Neuronal stem cell (in vitro differentiated cells): ENCODE data around the gene ATP1B2.

Experiments
- DNase-seq: peaks from one replicate; pipeline ENCODE4 v3.0.0-alpha.2; 2013; ENCODE audit warnings: low spot score
- H2AFZ ChIP-seq: one replicate; pipeline ENCODE4 v1.6.1; 2013; ENCODE audit warnings: mild to moderate bottlenecking, low read length, inconsistent platforms
- H2AK5ac ChIP-seq: 2 replicates; pipeline ENCODE4 v1.6.1; 2013; ENCODE audit warnings: low read depth, mild to moderate bottlenecking, inconsistent platforms, low read length, moderate library complexity, mixed read lengths
- H2BK120ac ChIP-seq: 2 replicates; pipeline ENCODE4 v1.6.1; 2013; ENCODE audit warnings: low read depth, mild to moderate bottlenecking, inconsistent platforms, low read length, moderate library complexity, mixed read lengths
- H2BK12ac ChIP-seq: one replicate; pipeline ENCODE4 v1.6.1; 2013; ENCODE audit warnings: low read length, inconsistent platforms
- H2BK15ac ChIP-seq: 2 replicates; pipeline ENCODE4 v1.6.1; 2013; ENCODE audit warnings: mild to moderate bottlenecking, low read length, inconsistent platforms, mixed read lengths
- H2BK5ac ChIP-seq: one replicate; pipeline ENCODE4 v1.6.1; 2013; ENCODE audit warnings: inconsistent platforms, mild to moderate bottlenecking, low read length, moderate library complexity
- H3K14ac ChIP-seq: one replicate; pipeline ENCODE4 v1.6.1; 2013; ENCODE audit warnings: low read length, inconsistent platforms
- H3K18ac ChIP-seq: 2 replicates; pipeline ENCODE4 v1.6.1; 2013; ENCODE audit warnings: low read length, inconsistent platforms
- H3K23ac ChIP-seq: 2 replicates; pipeline ENCODE4 v1.6.1; 2013; ENCODE audit warnings: low read depth, mild to moderate bottlenecking, mixed read lengths, low read length, inconsistent platforms; ENCODE audit not compliant: poor library complexity
- H3K27ac ChIP-seq: replicated peaks from 3 replicates; pipeline ENCODE4 v1.5.1; 2013; ENCODE audit warnings: low read length, inconsistent platforms
- H3K27me3 ChIP-seq, 3 experiments: 2 replicates each; pipeline ENCODE4 v1.6.1; 2013; ENCODE audit warnings: low read length in 3 of 3, mild to moderate bottlenecking in 2 of 3, inconsistent platforms in 1 of 3, low read depth in 1 of 3, mixed read lengths in 1 of 3, moderate library complexity in 1 of 3; ENCODE audit not compliant: control insufficient read depth in 3 of 3, insufficient read depth in 3 of 3
- H3K36me3 ChIP-seq, 2 donors: replicated peaks in 1 of 2; 2 replicates each; pipeline ENCODE4 v1.6.1; 2013; ENCODE audit warnings: low read length in 2 of 2; ENCODE audit not compliant: control insufficient read depth in 2 of 2, insufficient read depth in 2 of 2
- H3K4ac ChIP-seq: 2 replicates; pipeline ENCODE4 v1.6.1; 2013; ENCODE audit warnings: inconsistent platforms, mild to moderate bottlenecking, low read length, moderate library complexity
- H3K4me1 ChIP-seq, 2 donors: 1 replicate in 1 of 2; 2 replicates in 1 of 2; pipeline ENCODE4 v1.6.1; 2013; ENCODE audit warnings: low read length in 2 of 2, low read depth in 1 of 2; ENCODE audit not compliant: control insufficient read depth in 2 of 2, insufficient read depth in 1 of 2
- H3K4me2 ChIP-seq: one replicate; pipeline ENCODE4 v1.6.1; 2013; ENCODE audit warnings: mild to moderate bottlenecking, low read length, inconsistent platforms; ENCODE audit not compliant: insufficient read depth, poor library complexity, severe bottlenecking
- H3K4me3 ChIP-seq, 2 donors: 2 replicates each; pipeline ENCODE4 v1.5.1; 2013; ENCODE audit warnings: low read length in 2 of 2, mild to moderate bottlenecking in 2 of 2, inconsistent platforms in 1 of 2, moderate library complexity in 1 of 2
- H3K79me1 ChIP-seq: one replicate; pipeline ENCODE4 v1.6.1; 2013; ENCODE audit warnings: low read depth, mild to moderate bottlenecking, inconsistent platforms, low read length, moderate library complexity
- H3K9ac ChIP-seq: one replicate; pipeline ENCODE4 v1.6.1; 2013; ENCODE audit warnings: mild to moderate bottlenecking, low read depth, low read length, inconsistent platforms; ENCODE audit not compliant: poor library complexity
- H3K9me3 ChIP-seq, 2 donors: replicated peaks in 1 of 2; 2 replicates each; pipeline versions ENCODE3 to v1.6.1; 2013; ENCODE audit warnings: low read length in 2 of 2, mild to moderate bottlenecking in 2 of 2, inconsistent platforms in 1 of 2, low read depth in 1 of 2, mixed read lengths in 1 of 2, moderate library complexity in 1 of 2; ENCODE audit not compliant: control insufficient read depth in 2 of 2, insufficient read depth in 1 of 2
- H4K8ac ChIP-seq: one replicate; pipeline ENCODE4 v1.6.1; 2013; ENCODE audit warnings: low read depth, mild to moderate bottlenecking, inconsistent platforms, low read length, moderate library complexity
- H4K91ac ChIP-seq: one replicate; pipeline ENCODE4 v1.6.1; 2013; ENCODE audit warnings: low read length, low read depth, mild to moderate bottlenecking, inconsistent platforms; ENCODE audit not compliant: poor library complexity
- WGBS, 2 donors: extraction: QIAGEN DNeasy Blood & Tissue Kit; methylation state at CpG; one replicate each; pipeline ENCODE4 v1.1.7; 2013; ENCODE audit warnings: missing lambda C conversion rate in 2 of 2, mixed read lengths in 1 of 2; ENCODE audit not compliant: insufficient read length in 2 of 2, insufficient replicate concordance in 1 of 2; ENCODE audit errors: extremely low coverage in 2 of 2; 5-methylcytosine and 5-hydroxymethylcytosine counted together

Gene ATP1B2

DNA sequence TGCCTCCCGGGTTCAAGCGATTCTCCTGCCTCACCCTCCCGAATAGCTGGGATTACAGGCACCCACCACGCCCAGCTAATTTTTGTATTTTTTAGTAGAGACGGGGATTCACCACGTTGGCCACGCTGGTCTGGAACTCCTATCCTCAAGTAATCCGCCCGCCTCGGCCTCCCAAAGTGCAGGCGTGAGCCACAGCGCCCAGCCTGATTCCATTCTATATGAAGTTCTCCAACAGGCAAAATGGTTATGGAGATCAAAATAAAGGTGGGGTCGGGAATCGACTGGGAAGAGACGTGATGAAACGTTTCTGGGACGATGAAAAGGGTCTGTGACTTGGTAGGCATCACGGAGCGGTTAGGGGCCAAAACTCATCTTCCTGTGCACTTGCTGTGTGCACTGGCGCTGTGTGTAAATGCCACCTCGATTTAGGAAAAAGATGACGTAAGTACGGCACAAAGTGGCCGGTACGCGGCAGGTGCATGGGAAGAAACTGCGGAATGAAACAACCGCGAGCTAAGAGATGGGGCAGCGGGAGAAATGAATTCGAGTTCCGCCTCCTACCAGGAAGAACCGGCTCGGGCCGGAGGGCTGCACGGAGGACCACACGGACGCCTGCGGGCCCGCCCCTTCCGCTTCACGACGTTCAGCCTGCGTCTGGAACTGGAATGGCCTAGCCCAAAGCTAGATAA, 35.0 kb downstream of the ATP1B2 start:
- no peak for DNase-seq
- Histone ChIP-seq H2BK12ac (no peak overlapping the region), H3K4ac (no peak overlapping the region), H3K4me2 (peak overlapping the region; percentile 92), H3K27me3 (no peaks in the 10 kb centered on the region), H3K23ac (peak overlapping the region; percentile 97), H2BK120ac (peak overlapping the region; percentile 92), H3K9ac (peak overlapping the region; percentile 94), H3K79me1 (peaks cover 2% of the 10 kb centered on the region), H3K4me1 (peaks cover 5 to 13% of the 10 kb centered on the region in 2 donors), H3K9me3 (no peaks in the 10 kb centered on the region), H3K18ac (peak overlapping the region; percentile 86), H3K14ac (peak overlapping the region; percentile 28), H4K8ac (no peak overlapping the region), H2BK5ac (peak overlapping the region; percentile 76), H3K4me3 (peak overlapping the region; percentile 88 to 92), H2BK15ac (peak overlapping the region; percentile 25), H2AFZ (no peak overlapping the region), H3K27ac (peak overlapping the region; percentile 96), H3K36me3 (peaks cover 4 to 40% of the 10 kb centered on the region in 2 donors), H2AK5ac (peak overlapping the region; percentile 86), H4K91ac (peak overlapping the region; percentile 60)
- no CpG with 5 or more reads among the region's 44 CpGs for WGBS, 2 donors

DNA sequence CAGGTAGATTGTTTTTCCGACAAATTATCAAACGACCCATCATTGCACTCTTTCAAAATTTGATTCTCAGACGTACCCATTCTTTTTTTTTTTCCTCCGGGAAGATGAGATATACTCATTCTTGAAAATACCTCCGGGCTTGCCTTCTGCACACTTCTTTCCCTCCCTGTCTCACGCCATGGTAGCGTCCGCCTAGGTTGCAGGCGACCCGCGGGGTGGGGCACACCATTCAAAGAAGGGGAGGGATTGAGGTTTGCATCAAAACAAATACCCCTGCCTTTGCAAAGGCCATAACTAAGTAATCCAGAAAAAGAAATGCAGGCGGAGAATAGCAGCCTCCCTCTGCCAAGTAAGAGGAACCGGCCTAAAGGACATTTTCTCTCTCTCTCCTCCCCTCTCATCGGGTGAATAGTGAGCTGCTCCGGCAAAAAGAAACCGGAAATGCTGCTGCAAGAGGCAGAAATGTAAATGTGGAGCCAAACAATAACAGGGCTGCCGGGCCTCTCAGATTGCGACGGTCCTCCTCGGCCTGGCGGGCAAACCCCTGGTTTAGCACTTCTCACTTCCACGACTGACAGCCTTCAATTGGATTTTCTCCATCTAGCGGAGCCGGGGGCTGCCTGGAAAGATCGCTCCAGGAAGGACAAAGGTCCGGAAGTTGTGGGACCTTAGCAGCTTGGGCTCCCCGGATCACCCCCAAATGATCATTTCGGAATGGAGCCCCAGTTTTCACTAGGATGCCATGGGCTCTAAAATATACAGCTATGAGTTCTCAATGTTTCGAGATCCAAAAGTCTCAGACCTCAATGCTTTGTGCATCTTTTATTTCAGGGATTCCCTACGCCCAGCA, 35.7 kb downstream of the ATP1B2 start:
- Histone ChIP-seq H3K4me3 (peak overlapping the region; percentile 88 to 92), H3K18ac (peak overlapping the region; percentile 95)
- no CpG with 5 or more reads among the region's 30 CpGs for WGBS, 2 donors

DNA sequence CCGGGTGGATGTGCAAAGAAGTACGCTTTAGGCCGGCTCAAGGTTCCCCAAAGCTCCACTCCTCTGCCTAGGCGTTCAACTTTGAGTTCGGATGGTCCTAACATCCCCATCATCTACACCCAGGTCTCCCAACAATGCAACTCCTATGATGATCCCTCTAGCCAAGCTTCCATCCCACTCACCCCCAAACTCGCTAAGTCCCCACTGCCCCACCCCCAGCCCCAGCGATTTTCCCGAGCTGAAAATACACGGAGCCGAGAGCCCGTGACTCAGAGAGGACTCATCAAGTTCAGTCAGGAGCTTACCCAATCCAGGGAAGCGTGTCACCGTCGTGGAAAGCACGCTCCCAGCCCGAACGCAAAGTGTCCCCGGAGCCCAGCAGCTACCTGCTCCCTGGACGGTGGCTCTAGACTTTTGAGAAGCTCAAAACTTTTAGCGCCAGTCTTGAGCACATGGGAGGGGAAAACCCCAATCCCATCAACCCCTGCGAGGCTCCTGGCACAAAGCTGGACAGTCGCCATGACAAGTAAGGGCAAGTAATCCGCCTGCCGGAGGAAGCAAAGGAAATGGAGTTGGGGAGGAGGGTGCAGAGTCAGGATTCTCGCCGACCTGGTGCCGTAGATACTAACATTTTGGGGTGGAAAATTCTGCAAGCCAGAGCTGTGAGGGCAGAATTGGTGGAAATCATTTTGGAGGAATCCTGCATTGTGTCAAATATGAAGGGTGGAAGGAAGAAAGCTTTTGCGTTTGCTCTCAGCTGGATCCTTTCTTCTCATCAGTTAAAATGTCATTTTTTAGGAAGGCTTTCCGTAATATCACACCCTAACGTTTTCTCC, 36.6 kb downstream of the ATP1B2 start, which contains the start of gene TP53:
TSS of gene TP53 (minus strand) at position 419 of the 836 bp plus-strand sequence. CDS start 10,896 bp downstream, outside the sequence.
- Histone ChIP-seq H2BK5ac (peak within 1 kb of the TSS; percentile 94), H3K27ac (peak within 1 kb of the TSS; percentile 96), H3K9ac (peak within 1 kb of the TSS; percentile 90), H3K4me3 (peak within 1 kb of the TSS; percentile 88 to 92), H3K14ac (peak within 1 kb of the TSS; percentile 95), H2BK120ac (no peak within 1 kb of the TSS), H3K23ac (peak within 1 kb of the TSS; percentile 83), H3K4ac (no peak within 1 kb of the TSS), H3K9me3 (no peaks in the 10 kb centered on the region), H3K4me1 (peaks cover 5 to 13% of the 10 kb centered on the region in 2 donors), H3K4me2 (peak within 1 kb of the TSS; percentile 90), H3K36me3 (peaks cover 4 to 46% of the 10 kb centered on the region in 2 donors), H2BK12ac (no peak within 1 kb of the TSS), H2BK15ac (peak within 1 kb of the TSS; percentile 84), H3K18ac (peak within 1 kb of the TSS; percentile 95), H2AK5ac (peak within 1 kb of the TSS; percentile 49), H3K79me1 (peaks cover 2% of the 10 kb centered on the region), H4K8ac (no peak within 1 kb of the TSS), H3K27me3 (no peaks in the 10 kb centered on the region), H4K91ac (no peak within 1 kb of the TSS), H2AFZ (peak within 1 kb of the TSS; percentile 77)
- WGBS, 2 donors, result no CpG with 5 or more reads among the region's 30 CpGs
- DNase-seq, result peak; percentile 92

More for the DNA sequence above, 35.7 kb downstream of the ATP1B2 start:
- Histone ChIP-seq H3K14ac (peak overlapping the region; percentile 95), H3K9me3 (no peaks in the 10 kb centered on the region), H2BK120ac (no peak overlapping the region), H3K79me1 (peaks cover 2% of the 10 kb centered on the region), H3K4me2 (peak overlapping the region; percentile 79), H2AK5ac (peak overlapping the region; percentile 49), H2BK5ac (peak overlapping the region; percentile 89), H3K27ac (peak overlapping the region; percentile 96), H3K4me1 (peaks cover 5 to 13% of the 10 kb centered on the region in 2 donors), H3K36me3 (peaks cover 4 to 44% of the 10 kb centered on the region in 2 donors), H3K23ac (no peak overlapping the region), H2BK15ac (peak overlapping the region; percentile 84), H4K8ac (no peak overlapping the region), H4K91ac (no peak overlapping the region), H2AFZ (no peak overlapping the region), H3K4ac (no peak overlapping the region), H3K9ac (peak overlapping the region; percentile 90), H2BK12ac (no peak overlapping the region), H3K27me3 (no peaks in the 10 kb centered on the region)
- DNase-seq, result peak; percentile 93
